HG02588 (cell line): ENCODE results near the gene PDZD7.
"Not testable (repeated sequence)": the region's sequence is repeated elsewhere in the genome, so short reads cannot be mapped to it uniquely, and the experiment has no call there.

ENCODE experiments used
- ATAC-seq: cut with Tn5 transposase; IDR thresholded peaks from one replicate; pipeline ENCODE4 v1.9.1; 2021; ENCODE audit warnings: mild to moderate bottlenecking, moderate library complexity; ENCODE audit not compliant: unreplicated experiment

The PDZD7 gene

GRCh38 chr10:100985336-100985735 lies 45.6 kb downstream of the PDZD7 start:
- ATAC-seq, result no peak

GRCh38 chr10:100984672-100985177 lies 46.2 kb downstream of the PDZD7 start:
- ATAC-seq, result no peak

- ATAC-seq, result no peak
These were observed 46.9 kb downstream of the PDZD7 start for GRCh38 chr10:100983868-100984671.

- no peak for ATAC-seq
These were observed 47.8 kb downstream of the PDZD7 start for GRCh38 chr10:100982916-100983830.

- ATAC-seq, result no peak
These were observed 49.7 kb downstream of the PDZD7 start for GRCh38 chr10:100981178-100981772.

- ATAC-seq, result no peak
These were observed 50.2 kb downstream of the PDZD7 start for GRCh38 chr10:100980711-100981110.

- ATAC-seq, result no peak
These were observed 50.6 kb downstream of the PDZD7 start for GRCh38 chr10:100980311-100980710.

- ATAC-seq, result no peak
These were observed 51.1 kb downstream of the PDZD7 start for GRCh38 chr10:100979791-100980272.

GRCh38 chr10:100978901-100979195 lies 52.1 kb downstream of the PDZD7 start:
- no peak for ATAC-seq

- ATAC-seq, result no peak
These were observed 52.6 kb downstream of the PDZD7 start for GRCh38 chr10:100978121-100978900.

GRCh38 chr10:100977436-100977835 lies 53.5 kb downstream of the PDZD7 start:
- ATAC-seq, result no peak

- ATAC-seq, result no peak
These were observed 54.0 kb downstream of the PDZD7 start for GRCh38 chr10:100976906-100977305.

- ATAC-seq, result not testable (repeated sequence)
These were observed 55.5 kb downstream of the PDZD7 start for GRCh38 chr10:100975397-100975796.

- no peak for ATAC-seq
These were observed 57.9 kb downstream of the PDZD7 start for GRCh38 chr10:100972904-100973535.

GRCh38 chr10:100972115-100972903 lies 58.6 kb downstream of the PDZD7 start:
- no peak for ATAC-seq

- ATAC-seq, result no peak
These were observed 59.8 kb downstream of the PDZD7 start for GRCh38 chr10:100970914-100971811.

GRCh38 chr10:100970076-100970913 lies 60.6 kb downstream of the PDZD7 start:
- ATAC-seq, result no peak
